Neural progenitor cell (in vitro differentiated cells): Measurements from ENCODE around the gene LZIC. TPM values are rescaled to one million over a fixed set of nuclear protein-coding genes. Genes with fewer than 3 reads are reported as not detected.

Experiments used
- DNase-seq: peaks from one replicate; pipeline ENCODE4 v3.0.0-alpha.2; 2016; ENCODE audit warnings: low spot score
- H2AFZ ChIP-seq: fragments of 200-600 bp; sonication (generic); replicated peaks from 2 replicates; pipeline ENCODE4 v1.6.1; 2016; ENCODE audit warnings: antibody characterized with exemption
- H3F3A ChIP-seq: fragments of 200-600 bp; sonication (generic); 2 replicates; pipeline ENCODE4 v1.6.1; 2016; ENCODE audit warnings: antibody characterized with exemption, low read depth
- H3K27ac ChIP-seq: fragments of 200-600 bp; sonication (generic); 2 replicates; pipeline ENCODE4 v1.5.1; 2016; ENCODE audit warnings: mild to moderate bottlenecking
- H3K27me3 ChIP-seq: fragments of 200-600 bp; sonication (generic); 2 replicates; pipeline ENCODE4 v1.6.1; 2016; ENCODE audit warnings: mild to moderate bottlenecking, moderate library complexity
- H3K36me3 ChIP-seq: fragments of 200-600 bp; sonication (generic); 2 replicates; pipeline ENCODE4 v1.5.1; 2016
- H3K4me1 ChIP-seq: fragments of 200-600 bp; sonication (generic); 2 replicates; pipeline ENCODE4 v1.6.1; 2016; ENCODE audit warnings: mixed run types
- H3K4me2 ChIP-seq: fragments of 200-600 bp; sonication (generic); 2 replicates; pipeline ENCODE4 v1.6.1; 2016
- H3K4me3 ChIP-seq: fragments of 200-600 bp; sonication (generic); 2 replicates; pipeline ENCODE4 v1.5.1; 2016
- H3K79me2 ChIP-seq: fragments of 200-600 bp; sonication (generic); 2 replicates; pipeline ENCODE4 v1.6.1; 2016; ENCODE audit warnings: low read depth
- H3K9ac ChIP-seq: fragments of 200-600 bp; sonication (generic); 2 replicates; pipeline ENCODE4 v1.6.1; 2016
- H3K9me3 ChIP-seq: fragments of 200-600 bp; sonication (generic); 2 replicates; pipeline ENCODE4 v1.5.1; 2016; ENCODE audit warnings: low read depth
- H4K20me1 ChIP-seq: fragments of 200-600 bp; sonication (generic); 2 replicates; pipeline ENCODE4 v1.6.1; 2016; ENCODE audit warnings: low read depth
- H3K27ac Mint-ChIP-seq: 3 replicates; pipeline ENCODE4 v1.8.0; 2021; ENCODE audit warnings: mixed read lengths
- H3K27me3 Mint-ChIP-seq: 2 replicates; pipeline ENCODE4 v1.8.0; 2022; ENCODE audit warnings: low read depth, mild to moderate bottlenecking, inconsistent platforms, moderate library complexity, mixed read lengths; ENCODE audit not compliant: insufficient read depth
- H3K36me3 Mint-ChIP-seq: 3 replicates; pipeline ENCODE4 v1.8.0; 2021; ENCODE audit warnings: mixed read lengths
- H3K4me1 Mint-ChIP-seq: 3 replicates; pipeline ENCODE4 v1.8.0; 2021; ENCODE audit warnings: mixed read lengths
- H3K4me3 Mint-ChIP-seq: 3 replicates; pipeline ENCODE4 v1.8.0; 2021; ENCODE audit warnings: mild to moderate bottlenecking, moderate library complexity, mixed read lengths
- H3K9me3 Mint-ChIP-seq: 3 replicates; pipeline ENCODE4 v1.8.0; 2020; ENCODE audit warnings: mixed read lengths
- CTCF ChIP-seq: fragments of 200-600 bp; sonication (generic); IDR thresholded peaks from 2 replicates; pipeline ENCODE4 v1.5.1; 2017; ENCODE audit warnings: antibody characterized with exemption, mild to moderate bottlenecking
- EZH2 ChIP-seq: fragments of 200-600 bp; sonication (generic); IDR thresholded peaks from 2 replicates; pipeline ENCODE4 v1.6.1; 2017; ENCODE audit warnings: antibody characterized with exemption, mild to moderate bottlenecking, moderate library complexity
- EZH2phosphoT487 ChIP-seq: fragments of 200-600 bp; sonication (generic); IDR thresholded peaks from 2 replicates; pipeline ENCODE4 v1.6.1; 2017; ENCODE audit warnings: antibody characterized with exemption
- total RNA-seq: library from RNA; depleted of rRNA; stranded (reverse); fragments of >200 nt; gene quantifications from 2 replicates; pipeline ENCODE4 v1.2.3, GENCODE V29; 2015; ENCODE audit warnings: low replicate concordance

LZIC gene
- total RNA-seq, 1 donor from 2014 or later = 60.6 TPM

- Histone ChIP-seq H3K27ac (peak overlapping the region; percentile 70), H3K4me2 (no peak overlapping the region), H2AFZ (peak overlapping the region; percentile 17), H3F3A (peaks cover 15% of the 10 kb centered on the region), H3K9ac (peak overlapping the region; percentile 37), H4K20me1 (no peaks in the 10 kb centered on the region), H3K79me2 (no peaks in the 10 kb centered on the region), H3K27me3 (no peaks in the 10 kb centered on the region), H3K9me3 (no peaks in the 10 kb centered on the region), H3K4me1 (peaks cover 14% of the 10 kb centered on the region), H3K36me3 (no peaks in the 10 kb centered on the region), H3K4me3 (no peak overlapping the region)
- no peaks in the 10 kb centered on the region for H3K9me3 Mint-ChIP-seq
- TF ChIP-seq CTCF (no peak), EZH2phosphoT487 (no peak), EZH2 (no peak)
- H3K4me3 Mint-ChIP-seq = no peak overlapping the region
- peaks cover 2% of the 10 kb centered on the region for H3K27me3 Mint-ChIP-seq
- no peak overlapping the region for H3K27ac Mint-ChIP-seq
- peaks cover 36% of the 10 kb centered on the region for H3K4me1 Mint-ChIP-seq
- no peak for DNase-seq
- H3K36me3 Mint-ChIP-seq = no peaks in the 10 kb centered on the region
These were observed 26.7 kb downstream of the LZIC start for GRCh38 chr1:9916452-9916851.

GRCh38 chr1:9914610-9914937 lies 28.6 kb downstream of the LZIC start:
- no peak overlapping the region for H2AFZ ChIP-seq
- peaks cover 21% of the 10 kb centered on the region for H3F3A ChIP-seq
- TF ChIP-seq CTCF (no peak), EZH2phosphoT487 (no peak), EZH2 (no peak)
- H4K20me1 ChIP-seq = no peaks in the 10 kb centered on the region
- H3K9ac ChIP-seq = no peak overlapping the region
- Mint-ChIP-seq H3K27me3 (peaks cover 2% of the 10 kb centered on the region), H3K9me3 (no peaks in the 10 kb centered on the region), H3K36me3 (no peaks in the 10 kb centered on the region), H3K27ac (peak overlapping the region; percentile 16), H3K4me3 (no peak overlapping the region), H3K4me1 (peaks cover 33% of the 10 kb centered on the region)
- H3K27me3 ChIP-seq = no peaks in the 10 kb centered on the region
- peaks cover 2% of the 10 kb centered on the region for H3K79me2 ChIP-seq
- H3K4me3 ChIP-seq = no peak overlapping the region
- peaks cover 16% of the 10 kb centered on the region for H3K4me1 ChIP-seq
- no peak overlapping the region for H3K4me2 ChIP-seq
- no peak overlapping the region for H3K27ac ChIP-seq
- no peak for DNase-seq
- H3K9me3 ChIP-seq = no peaks in the 10 kb centered on the region
- no peaks in the 10 kb centered on the region for H3K36me3 ChIP-seq

- Mint-ChIP-seq H3K9me3 (no peaks in the 10 kb centered on the region), H3K27me3 (peaks cover 4% of the 10 kb centered on the region), H3K4me3 (peak overlapping the region; percentile 54), H3K27ac (peak overlapping the region; percentile 1), H3K36me3 (peaks cover 4% of the 10 kb centered on the region), H3K4me1 (peaks cover 42% of the 10 kb centered on the region)
- no peak overlapping the region for H3K27ac ChIP-seq
- H3K27me3 ChIP-seq = no peaks in the 10 kb centered on the region
- H3K9ac ChIP-seq = no peak overlapping the region
- TF ChIP-seq CTCF (no peak), EZH2phosphoT487 (no peak), EZH2 (no peak)
- DNase-seq = no peak
- H3K9me3 ChIP-seq = no peaks in the 10 kb centered on the region
- no peak overlapping the region for H3K4me3 ChIP-seq
- H4K20me1 ChIP-seq = peaks cover 9% of the 10 kb centered on the region
- H3K36me3 ChIP-seq = no peaks in the 10 kb centered on the region
- no peak overlapping the region for H3K4me2 ChIP-seq
- H3K4me1 ChIP-seq = peaks cover 23% of the 10 kb centered on the region
- H2AFZ ChIP-seq = no peak overlapping the region
- peaks cover 24% of the 10 kb centered on the region for H3K79me2 ChIP-seq
- peaks cover 21% of the 10 kb centered on the region for H3F3A ChIP-seq
These were observed 30.8 kb downstream of the LZIC start for GRCh38 chr1:9912264-9912936.
